ENCODE results near the gene DHTKD1. TPM values are rescaled to one million over a fixed set of nuclear protein-coding genes. Genes with fewer than 3 reads are reported as not detected.
"Not testable (repeated sequence)": the region's sequence is repeated elsewhere in the genome, so short reads cannot be mapped to it uniquely, and the experiment has no call there.

The DHTKD1 gene
- total RNA-seq, 8 experiments from 2014 or later: 3.6 to 26.2 (median 19.1) TPM

DNA sequence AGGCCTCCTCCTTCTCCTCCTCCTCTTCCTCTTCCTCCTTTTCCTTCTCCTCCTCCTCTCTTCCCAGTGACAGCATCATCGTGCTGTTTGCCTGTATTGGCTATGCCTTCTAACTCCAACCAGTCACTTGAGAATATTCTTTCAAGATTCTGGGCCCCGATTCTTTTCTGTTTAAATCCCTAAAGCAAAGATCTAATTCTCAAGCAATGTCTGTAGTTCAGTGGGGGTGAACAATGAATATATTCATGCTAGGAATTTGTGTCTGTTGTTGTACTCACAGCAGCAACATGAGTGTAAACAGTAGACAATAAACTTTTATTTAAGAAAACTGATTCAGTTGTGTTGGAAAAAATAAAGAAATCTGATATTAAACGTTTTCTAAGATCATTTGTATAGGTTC lies 96.3 kb downstream of the DHTKD1 start:
- no peak for ATAC-seq (replicated peaks in 6 of 8)
- in situ Hi-C loops (cut with MboI; ENCODE audit: low pct_unique_long_range_greater_than_20kb in 2 of 9, low sequenced_read_pairs in 9 of 9, unreplicated experiment in 9 of 9): no loop called here
- no peak overlapping the region for H3K4me3 ChIP-seq
- no peak overlapping the region for H3K27ac ChIP-seq
- 30 to 88% (median 75%) methylated on average over 1 to 3 of the region's 3 CpGs; no CpG with 5 or more reads in 1 of the 10 experiments for WGBS, 10 experiments
- no peaks in the 10 kb centered on the region for H3K4me1 ChIP-seq (replicated peaks in 1 of 2)

GRCh38 chr10:12165999-12166775 lies 97.4 kb downstream of the DHTKD1 start:
- no peak overlapping the region for H3K4me3 ChIP-seq
- 60 to 93% (median 74%) methylated on average over 1 to 6 of the region's 6 CpGs; no CpG with 5 or more reads in 3 of the 10 experiments for WGBS, 10 experiments
- H3K27ac ChIP-seq: no peak overlapping the region
- ATAC-seq (replicated peaks in 6 of 8): peak in 2 of 8 experiments; percentile 51 to 92
- in situ Hi-C loops (cut with MboI; ENCODE audit: low pct_unique_long_range_greater_than_20kb in 2 of 9, low sequenced_read_pairs in 9 of 9, unreplicated experiment in 9 of 9): no loop called here
- no peaks in the 10 kb centered on the region for H3K4me1 ChIP-seq (replicated peaks in 1 of 2)

DNA sequence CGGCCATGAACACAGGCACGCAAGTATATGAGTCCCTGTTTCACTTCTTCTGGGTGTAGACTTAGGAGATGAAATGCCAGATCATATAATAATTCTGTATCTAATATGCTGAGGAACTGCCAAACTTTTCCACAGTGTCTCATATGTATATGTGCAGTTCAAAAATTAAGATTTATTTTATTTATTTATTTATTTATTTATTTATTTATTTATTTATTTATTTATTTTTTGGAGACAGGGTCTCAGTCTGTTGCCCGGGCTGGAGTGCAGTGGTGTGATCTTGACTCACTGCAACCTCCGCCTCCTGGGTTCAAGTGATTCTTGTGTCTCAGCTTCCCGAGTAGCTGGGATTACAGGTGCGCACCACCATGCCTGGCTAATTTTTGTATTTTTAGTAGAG lies 102.8 kb downstream of the DHTKD1 start:
- in situ Hi-C loops (cut with MboI; ENCODE audit: low pct_unique_long_range_greater_than_20kb in 2 of 9, low sequenced_read_pairs in 9 of 9, unreplicated experiment in 9 of 9); ATAC-seq (replicated peaks in 6 of 8); H3K4me3 ChIP-seq; H3K27ac ChIP-seq; H3K4me1 ChIP-seq (replicated peaks in 1 of 2): not testable (repeated sequence)
- WGBS, 10 experiments: 90 to 100% (median 96%) methylated on average over 2 to 5 of the region's 6 CpGs; no CpG with 5 or more reads in 1 of the 10 experiments

Other genes with a start within 250 kb of the DHTKD1 start
- gene PROSER2, start 245.6 kb upstream of the DHTKD1 start, total RNA-seq: 1 to 10 TPM in 5 of 8 experiments, under 1 TPM in 2, not detected in 1; 0.71 to 5.8 (median 1.1) TPM
- 10 to 100 TPM; 14.9 to 38.0 (median 20.5) TPM for gene UPF2, start 26.1 kb upstream of the DHTKD1 start, total RNA-seq
- gene SEC61A2, start 60.7 kb downstream of the DHTKD1 start, total RNA-seq: 10 to 100 TPM; 11.8 to 38.5 (median 27.2) TPM
- 10 to 100 TPM; 17.1 to 99.3 (median 36.6) TPM for gene NUDT5, start 126.9 kb downstream of the DHTKD1 start, total RNA-seq
- gene CDC123, start 127.2 kb downstream of the DHTKD1 start, total RNA-seq: 100 to 1,000 TPM in 4 of 8 experiments, 10 to 100 TPM in 4; 51.0 to 178 (median 97.9) TPM

Measured in motor neuron (in vitro differentiated cells).